SK-N-SH treated with all-trans-retinoic acid at 6 μM for 48 hours (cell line): ENCODE results near the gene RREB1.

Source experiments
- ATAC-seq: fragments of 200-7000 bp; cut with Tn5 transposase; 3 replicates; pipeline ENCODE4 v1.9.1; 2020; ENCODE audit warnings: mild to moderate bottlenecking, moderate library complexity
- ARNTL ChIP-seq: fragments of 450-650 bp; formaldehyde crosslinking; IDR thresholded peaks from 2 replicates; pipeline ENCODE4 v1.5.0; 2020; ENCODE audit warnings: low read depth, mild to moderate bottlenecking, moderate library complexity, borderline replicate concordance
- BACH2 ChIP-seq: fragments of 250-450 bp; sonication (Bioruptor Pico); IDR thresholded peaks from 2 replicates; pipeline ENCODE4 v1.9.0; 2021; ENCODE audit warnings: mild to moderate bottlenecking, borderline replicate concordance
- CSDC2 ChIP-seq: fragments of 250-450 bp; sonication (Bioruptor Pico); IDR thresholded peaks from 2 replicates; pipeline ENCODE4 v1.5.0; 2020; ENCODE audit warnings: mild to moderate bottlenecking, moderate library complexity
- ESRRG ChIP-seq: fragments of 250-450 bp; sonication (Bioruptor Pico); IDR thresholded peaks from 2 replicates; pipeline ENCODE4 v1.6.1; 2021; ENCODE audit warnings: mild to moderate bottlenecking
- GLIS3 ChIP-seq: fragments of 250-450 bp; sonication (Bioruptor Pico); IDR thresholded peaks from 2 replicates; pipeline ENCODE4 v1.5.0; 2020; ENCODE audit warnings: mild to moderate bottlenecking, moderate library complexity
- ISL1 ChIP-seq: fragments of 250-450 bp; sonication (Bioruptor Pico); IDR thresholded peaks from 2 replicates; pipeline ENCODE4 v2.1.2; 2022; ENCODE audit warnings: mild to moderate bottlenecking, moderate library complexity
- OSR1 ChIP-seq: fragments of 250-450 bp; sonication (Bioruptor Pico); IDR thresholded peaks from 2 replicates; pipeline ENCODE4 v1.8.0; 2022; ENCODE audit warnings: moderate library complexity, mild to moderate bottlenecking, inconsistent platforms
- POU6F1 ChIP-seq: fragments of 250-450 bp; sonication (Bioruptor Pico); IDR thresholded peaks from 2 replicates; pipeline ENCODE4 v1.8.0; 2021; ENCODE audit warnings: low read depth, mild to moderate bottlenecking, moderate library complexity, borderline replicate concordance
- PPARA ChIP-seq: fragments of 250-450 bp; sonication (Bioruptor Pico); IDR thresholded peaks from 2 replicates; pipeline ENCODE4 v1.5.0; 2020; ENCODE audit warnings: mild to moderate bottlenecking, borderline replicate concordance
- RARB ChIP-seq: fragments of 250-450 bp; sonication (Bioruptor Pico); IDR thresholded peaks from 2 replicates; pipeline ENCODE4 v1.8.0; 2021; ENCODE audit warnings: mild to moderate bottlenecking, moderate library complexity
- SNAI2 ChIP-seq: fragments of 250-450 bp; sonication (Bioruptor Pico); IDR thresholded peaks from 2 replicates; pipeline ENCODE4 v1.5.0; 2020; ENCODE audit warnings: mild to moderate bottlenecking, moderate library complexity
- TCF4 ChIP-seq: fragments of 250-450 bp; sonication (Bioruptor Pico); IDR thresholded peaks from 2 replicates; pipeline ENCODE4 v1.8.0; 2021; ENCODE audit warnings: mild to moderate bottlenecking, moderate library complexity, borderline replicate concordance
- TOX ChIP-seq: fragments of 250-450 bp; sonication (Bioruptor Pico); IDR thresholded peaks from 2 replicates; pipeline ENCODE4 v1.8.0; 2021; ENCODE audit warnings: mild to moderate bottlenecking, moderate library complexity, borderline replicate concordance
- TSHZ2 ChIP-seq: fragments of 250-450 bp; sonication (Bioruptor Pico); IDR thresholded peaks from 2 replicates; pipeline ENCODE4 v1.5.0; 2020; ENCODE audit warnings: mild to moderate bottlenecking, moderate library complexity
- ZC3H10 ChIP-seq: fragments of 250-450 bp; sonication (Bioruptor Pico); IDR thresholded peaks from 2 replicates; pipeline ENCODE4 v1.5.1; 2021; ENCODE audit warnings: mild to moderate bottlenecking, moderate library complexity
- ZFP3 ChIP-seq: fragments of 250-450 bp; sonication (Bioruptor Pico); IDR thresholded peaks from 2 replicates; pipeline ENCODE4 v1.5.0; 2020; ENCODE audit warnings: mild to moderate bottlenecking, moderate library complexity
- ZFP30 ChIP-seq: fragments of 450-650 bp; formaldehyde crosslinking; IDR thresholded peaks from 2 replicates; pipeline ENCODE4 v1.5.0; 2022; ENCODE audit warnings: mild to moderate bottlenecking, moderate library complexity
- ZNF565 ChIP-seq: fragments of 450-650 bp; formaldehyde crosslinking; conservative IDR thresholded peaks from 2 replicates; pipeline ENCODE4 v1.5.0; 2020; ENCODE audit warnings: low read depth, mild to moderate bottlenecking, moderate library complexity
- ZNF70 ChIP-seq: fragments of 450-650 bp; formaldehyde crosslinking; IDR thresholded peaks from 2 replicates; pipeline ENCODE4 v1.5.0; 2020; ENCODE audit warnings: mild to moderate bottlenecking, moderate library complexity
- ZNF8 ChIP-seq: fragments of 450-650 bp; formaldehyde crosslinking; IDR thresholded peaks from 2 replicates; pipeline ENCODE4 v1.5.0; 2020; ENCODE audit warnings: mild to moderate bottlenecking, moderate library complexity
- TF ChIP-seq, protein P1 (sequence below): fragments of 250-450 bp; sonication (Bioruptor Pico); IDR thresholded peaks from 2 replicates; pipeline ENCODE4 v1.5.1; 2020; ENCODE audit warnings: low read depth, mild to moderate bottlenecking, moderate library complexity
- TF ChIP-seq, protein P2 (sequence below): fragments of 250-450 bp; sonication (Bioruptor Pico); IDR thresholded peaks from 2 replicates; pipeline ENCODE4 v1.8.0; 2020; ENCODE audit warnings: mild to moderate bottlenecking, moderate library complexity, borderline replicate concordance

Gene RREB1

DNA sequence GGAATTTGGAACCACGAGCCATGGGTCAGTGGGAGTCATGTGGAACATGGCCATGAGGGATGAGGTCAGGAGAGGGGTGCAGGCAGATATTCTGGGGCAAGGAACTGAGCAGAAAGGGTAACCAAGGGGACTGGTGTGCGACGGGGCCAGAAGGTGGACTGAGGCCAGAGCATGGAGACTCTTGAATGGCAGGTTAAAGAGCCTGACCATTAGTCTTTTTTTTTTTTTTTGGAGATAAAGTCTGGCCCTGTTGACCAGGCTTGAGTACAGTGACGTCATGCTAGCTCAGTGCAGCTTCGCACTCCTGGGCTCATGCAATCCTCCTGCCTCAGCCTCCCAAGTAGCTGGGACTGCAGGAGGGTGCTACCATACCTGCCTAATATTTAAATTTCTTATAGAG, 64.0 kb downstream of the RREB1 start:
- TF ChIP-seq OSR1 = no peak
- no peak for TF ChIP-seq ZC3H10
- no peak for TF ChIP-seq ZNF8 (CRISPR knock-in tag)
- no peak for TF ChIP-seq TOX (CRISPR knock-in tag)
- TF ChIP-seq, protein P1, sequence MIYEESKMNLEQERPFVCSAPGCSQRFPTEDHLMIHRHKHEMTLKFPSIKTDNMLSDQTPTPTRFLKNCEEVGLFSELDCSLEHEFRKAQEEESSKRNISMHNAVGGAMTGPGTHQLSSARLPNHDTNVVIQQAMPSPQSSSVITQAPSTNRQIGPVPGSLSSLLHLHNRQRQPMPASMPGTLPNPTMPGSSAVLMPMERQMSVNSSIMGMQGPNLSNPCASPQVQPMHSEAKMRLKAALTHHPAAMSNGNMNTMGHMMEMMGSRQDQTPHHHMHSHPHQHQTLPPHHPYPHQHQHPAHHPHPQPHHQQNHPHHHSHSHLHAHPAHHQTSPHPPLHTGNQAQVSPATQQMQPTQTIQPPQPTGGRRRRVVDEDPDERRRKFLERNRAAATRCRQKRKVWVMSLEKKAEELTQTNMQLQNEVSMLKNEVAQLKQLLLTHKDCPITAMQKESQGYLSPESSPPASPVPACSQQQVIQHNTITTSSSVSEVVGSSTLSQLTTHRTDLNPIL (CRISPR knock-in tag) = no peak
- TF ChIP-seq ZNF565 (CRISPR knock-in tag) = no peak
- no peak for TF ChIP-seq TSHZ2 (CRISPR knock-in tag)
- no peak for TF ChIP-seq PPARA
- TF ChIP-seq RARB (CRISPR knock-in tag) = no peak
- no peak for TF ChIP-seq POU6F1 (CRISPR knock-in tag)
- TF ChIP-seq SNAI2 (CRISPR knock-in tag) = no peak
- no peak for TF ChIP-seq GLIS3 (CRISPR knock-in tag)
- TF ChIP-seq ARNTL (CRISPR knock-in tag) = no peak
- TF ChIP-seq BACH2 (CRISPR knock-in tag) = no peak
- TF ChIP-seq ZNF70 (CRISPR knock-in tag) = no peak
- TF ChIP-seq, protein P2, sequence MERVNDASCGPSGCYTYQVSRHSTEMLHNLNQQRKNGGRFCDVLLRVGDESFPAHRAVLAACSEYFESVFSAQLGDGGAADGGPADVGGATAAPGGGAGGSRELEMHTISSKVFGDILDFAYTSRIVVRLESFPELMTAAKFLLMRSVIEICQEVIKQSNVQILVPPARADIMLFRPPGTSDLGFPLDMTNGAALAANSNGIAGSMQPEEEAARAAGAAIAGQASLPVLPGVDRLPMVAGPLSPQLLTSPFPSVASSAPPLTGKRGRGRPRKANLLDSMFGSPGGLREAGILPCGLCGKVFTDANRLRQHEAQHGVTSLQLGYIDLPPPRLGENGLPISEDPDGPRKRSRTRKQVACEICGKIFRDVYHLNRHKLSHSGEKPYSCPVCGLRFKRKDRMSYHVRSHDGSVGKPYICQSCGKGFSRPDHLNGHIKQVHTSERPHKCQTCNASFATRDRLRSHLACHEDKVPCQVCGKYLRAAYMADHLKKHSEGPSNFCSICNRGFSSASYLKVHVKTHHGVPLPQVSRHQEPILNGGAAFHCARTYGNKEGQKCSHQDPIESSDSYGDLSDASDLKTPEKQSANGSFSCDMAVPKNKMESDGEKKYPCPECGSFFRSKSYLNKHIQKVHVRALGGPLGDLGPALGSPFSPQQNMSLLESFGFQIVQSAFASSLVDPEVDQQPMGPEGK (CRISPR knock-in tag) = no peak
- TF ChIP-seq ISL1 (CRISPR knock-in tag) = no peak
- TF ChIP-seq CSDC2 (CRISPR knock-in tag) = no peak
- TF ChIP-seq ZFP3 (CRISPR knock-in tag) = no peak
- TF ChIP-seq, all 23 proteins: peak for 0
- ATAC-seq = no peak

- TF ChIP-seq ZFP30 (no peak), ZNF565 (CRISPR knock-in tag) (no peak)
- TF ChIP-seq, protein P2 (CRISPR knock-in tag) = no peak
- peak; percentile 11; the same call in 2 of the 3 replicates for ATAC-seq
Observed at GRCh38 chr6:7172649-7173048, 64.9 kb downstream of the RREB1 start.

DNA sequence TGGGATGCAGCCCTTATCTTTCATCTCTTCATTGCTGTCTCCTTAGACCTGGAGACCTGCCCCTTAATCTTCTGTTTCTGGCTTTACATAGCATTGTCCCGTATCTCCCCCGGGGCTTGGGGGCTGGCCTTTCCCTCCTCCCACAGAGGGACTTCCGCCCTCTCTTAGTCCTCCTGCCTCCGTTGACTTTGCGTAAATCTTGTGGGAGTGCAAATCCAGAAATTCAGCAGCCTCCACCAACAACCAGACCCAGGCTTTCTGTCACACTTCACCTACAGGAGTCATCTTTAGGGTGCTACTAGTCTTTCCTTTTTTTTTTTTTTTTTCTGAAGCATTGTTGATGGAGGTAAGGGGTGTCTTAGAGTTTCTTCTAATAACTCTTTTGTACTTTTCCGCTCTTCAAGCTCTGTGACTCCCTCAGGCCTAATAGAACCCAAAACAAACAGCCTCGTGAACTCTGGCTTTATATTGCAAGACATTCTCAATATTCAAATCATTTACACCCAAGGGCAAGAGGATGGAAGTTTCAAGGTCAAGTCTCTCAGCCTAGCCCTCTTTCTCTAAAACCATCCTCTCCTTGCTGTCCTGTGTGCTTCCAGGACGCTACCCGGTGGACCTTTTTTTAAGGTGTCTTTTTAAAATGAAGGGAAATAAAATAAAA, 66.2 kb downstream of the RREB1 start:
- TF ChIP-seq ARNTL (CRISPR knock-in tag) (no peak), ZNF70 (CRISPR knock-in tag) (no peak), ZNF8 (CRISPR knock-in tag) (no peak), ZFP3 (CRISPR knock-in tag) (no peak), GLIS3 (CRISPR knock-in tag) (no peak), TCF4 (CRISPR knock-in tag) (no peak), TOX (CRISPR knock-in tag) (no peak), ESRRG (CRISPR knock-in tag) (no peak)
- no peak for ATAC-seq
